Left lung (tissue), 10 donors: Measurements from ENCODE around the gene COMMD3. TPM values are rescaled to one million over a fixed set of nuclear protein-coding genes. Genes with fewer than 3 reads are reported as not detected.
A peak's percentile ranks its signal among the peaks of the same experiment; 100 is the strongest.

Experiments used
- ATAC-seq: fragments of 200-7000 bp; cut with Tn5 transposase; one replicate; pipeline ENCODE4 v1.9.1; 2020; ENCODE audit warnings: moderate library complexity
- DNase-seq, 4 donors: peaks; one replicate each; pipeline ENCODE4 v3.0.0-alpha.2; 2013 to 2020
- H3K27ac ChIP-seq, 2 donors: fragments of 200-600 bp; sonication (generic) in 1 of 2; one replicate each; pipeline versions ENCODE4 v1.5.0 to v1.8.0; 2020 to 2021
- H3K27me3 ChIP-seq, 2 donors: fragments of 200-600 bp; sonication (generic) in 1 of 2; one replicate each; pipeline versions ENCODE4 v1.5.0 to v1.8.0; 2020 to 2021
- H3K36me3 ChIP-seq, 2 donors: fragments of 200-600 bp; sonication (generic) in 1 of 2; one replicate each; pipeline versions ENCODE4 v1.5.0 to v1.8.0; 2020 to 2021
- H3K4me1 ChIP-seq, 2 donors: fragments of 200-600 bp; one replicate each; pipeline ENCODE4 v1.8.0; 2021
- H3K4me3 ChIP-seq, 2 donors: fragments of 200-600 bp; sonication (generic) in 1 of 2; one replicate each; pipeline versions ENCODE4 v1.5.0 to v1.8.0; 2020 to 2021; ENCODE audit warnings: mild to moderate bottlenecking in 1 of 2
- H3K9me3 ChIP-seq, 2 donors: fragments of 200-600 bp; sonication (generic) in 1 of 2; one replicate each; pipeline versions ENCODE4 v1.5.0 to v1.8.0; 2020 to 2021
- intact Hi-C, 2 donors: fragments of 100-400 bp; cut with DNase I; formaldehyde crosslinking; loops; one replicate each; pipeline versions ENCODE4 v1.11.2 to v1.14.2; 2022
- polyA plus RNA-seq, 6 donors: library from polyadenylated mRNA; unstranded; fragments of 120-200 nt; gene quantifications; one replicate each; pipeline ENCODE4 v1.2.1, GENCODE V29; 2013; ENCODE audit not compliant: insufficient read length in 6 of 6
- total RNA-seq, 2 donors: library from RNA; stranded (reverse); fragmentation: NEBNext Ultra II Directional; extraction: Animal tissue kit (Norgen Biotek cat#: 25700); gene quantifications; one replicate each; pipeline ENCODE4 v1.2.1, GENCODE V29; 2021
- TF ChIP-seq, protein P1 (sequence below), 2 donors: fragments of 200-600 bp; sonication (generic) in 1 of 2; IDR thresholded peaks; one replicate each; pipeline versions ENCODE4 v1.5.0 to v1.8.0; 2021; ENCODE audit warnings: antibody characterized with exemption in 2 of 2
- donor health status: DM: no; HTN: yes; CAD: no.
- donor health status: DM: no; HTN: no; CAD: no.

The COMMD3 gene
- total and polyA plus RNA-seq, 8 donors, result 54.3 to 88.7 (median 70.8) TPM

DNA sequence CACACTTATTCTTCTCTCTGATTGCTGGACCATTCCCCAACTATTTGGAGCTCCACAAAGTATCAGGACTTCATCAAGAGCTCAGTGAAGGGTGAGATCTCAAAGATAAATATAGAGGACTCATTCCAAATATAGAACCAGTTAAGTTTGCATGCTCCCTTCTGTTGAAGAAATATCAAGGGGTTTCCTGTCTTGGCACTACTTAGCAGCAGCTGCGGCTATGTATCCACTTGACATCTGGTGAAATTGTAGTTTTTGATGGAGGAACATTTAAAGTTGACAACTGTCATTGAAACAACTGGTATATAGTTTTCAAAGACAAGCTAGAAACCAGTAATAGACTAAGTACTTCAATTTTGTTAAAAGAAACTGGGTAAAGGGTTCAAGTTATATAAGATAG, 28.1 kb downstream of the COMMD3 start:
- H3K36me3 ChIP-seq, result no peaks in the 10 kb centered on the region
- H3K9me3 ChIP-seq, result no peaks in the 10 kb centered on the region
- no peak for ATAC-seq
- DNase-seq, result no peak
- intact Hi-C loops, result no loop called here
- peaks cover 86 to 91% of the 10 kb centered on the region in 2 donors for H3K27me3 ChIP-seq
- H3K27ac ChIP-seq, result no peak overlapping the region
- TF ChIP-seq, protein P1, sequence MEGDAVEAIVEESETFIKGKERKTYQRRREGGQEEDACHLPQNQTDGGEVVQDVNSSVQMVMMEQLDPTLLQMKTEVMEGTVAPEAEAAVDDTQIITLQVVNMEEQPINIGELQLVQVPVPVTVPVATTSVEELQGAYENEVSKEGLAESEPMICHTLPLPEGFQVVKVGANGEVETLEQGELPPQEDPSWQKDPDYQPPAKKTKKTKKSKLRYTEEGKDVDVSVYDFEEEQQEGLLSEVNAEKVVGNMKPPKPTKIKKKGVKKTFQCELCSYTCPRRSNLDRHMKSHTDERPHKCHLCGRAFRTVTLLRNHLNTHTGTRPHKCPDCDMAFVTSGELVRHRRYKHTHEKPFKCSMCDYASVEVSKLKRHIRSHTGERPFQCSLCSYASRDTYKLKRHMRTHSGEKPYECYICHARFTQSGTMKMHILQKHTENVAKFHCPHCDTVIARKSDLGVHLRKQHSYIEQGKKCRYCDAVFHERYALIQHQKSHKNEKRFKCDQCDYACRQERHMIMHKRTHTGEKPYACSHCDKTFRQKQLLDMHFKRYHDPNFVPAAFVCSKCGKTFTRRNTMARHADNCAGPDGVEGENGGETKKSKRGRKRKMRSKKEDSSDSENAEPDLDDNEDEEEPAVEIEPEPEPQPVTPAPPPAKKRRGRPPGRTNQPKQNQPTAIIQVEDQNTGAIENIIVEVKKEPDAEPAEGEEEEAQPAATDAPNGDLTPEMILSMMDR (IDR thresholded peaks at IDR 0.05), result no peak
- peaks cover 7 to 25% of the 10 kb centered on the region in 2 donors for H3K4me1 ChIP-seq
- H3K4me3 ChIP-seq, result no peak overlapping the region

DNA sequence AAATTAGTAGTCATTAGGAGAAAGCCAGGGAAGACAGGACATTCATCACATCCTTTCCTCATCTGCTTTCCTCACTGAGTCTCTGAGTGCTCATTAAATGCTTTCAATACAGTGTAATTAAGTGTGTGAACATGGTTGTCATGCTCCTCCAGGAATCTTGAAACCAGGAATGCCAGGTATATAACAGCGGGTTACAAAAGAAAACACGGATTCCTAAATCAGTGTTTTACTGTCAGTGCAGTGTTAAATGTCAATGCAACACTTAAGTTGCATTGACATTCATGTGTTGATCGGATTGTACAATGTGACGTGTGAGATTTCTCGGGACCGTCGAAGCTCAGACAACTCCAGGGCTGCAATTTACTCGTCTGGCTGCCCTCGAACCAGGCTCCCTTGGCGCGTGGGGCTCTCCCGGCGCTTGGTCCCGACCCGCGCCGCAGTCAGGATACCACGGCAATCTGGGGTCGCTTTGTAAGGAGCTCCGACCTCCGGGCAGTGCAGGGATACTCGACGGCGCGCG, 28.7 kb downstream of the COMMD3 start:
- TF ChIP-seq, protein P1 (IDR thresholded peaks at IDR 0.05), result no peak
- Histone ChIP-seq H3K4me1 (peaks cover 4 to 21% of the 10 kb centered on the region in 2 donors), H3K27me3 (peaks cover 82 to 91% of the 10 kb centered on the region in 2 donors), H3K4me3 (peak overlapping the region in 1 of 2 donors; percentile 34), H3K9me3 (no peaks in the 10 kb centered on the region), H3K27ac (no peak overlapping the region), H3K36me3 (no peaks in the 10 kb centered on the region)
- DNase-seq, result no peak
- intact Hi-C loops, result no loop called here
- ATAC-seq, result no peak

DNA sequence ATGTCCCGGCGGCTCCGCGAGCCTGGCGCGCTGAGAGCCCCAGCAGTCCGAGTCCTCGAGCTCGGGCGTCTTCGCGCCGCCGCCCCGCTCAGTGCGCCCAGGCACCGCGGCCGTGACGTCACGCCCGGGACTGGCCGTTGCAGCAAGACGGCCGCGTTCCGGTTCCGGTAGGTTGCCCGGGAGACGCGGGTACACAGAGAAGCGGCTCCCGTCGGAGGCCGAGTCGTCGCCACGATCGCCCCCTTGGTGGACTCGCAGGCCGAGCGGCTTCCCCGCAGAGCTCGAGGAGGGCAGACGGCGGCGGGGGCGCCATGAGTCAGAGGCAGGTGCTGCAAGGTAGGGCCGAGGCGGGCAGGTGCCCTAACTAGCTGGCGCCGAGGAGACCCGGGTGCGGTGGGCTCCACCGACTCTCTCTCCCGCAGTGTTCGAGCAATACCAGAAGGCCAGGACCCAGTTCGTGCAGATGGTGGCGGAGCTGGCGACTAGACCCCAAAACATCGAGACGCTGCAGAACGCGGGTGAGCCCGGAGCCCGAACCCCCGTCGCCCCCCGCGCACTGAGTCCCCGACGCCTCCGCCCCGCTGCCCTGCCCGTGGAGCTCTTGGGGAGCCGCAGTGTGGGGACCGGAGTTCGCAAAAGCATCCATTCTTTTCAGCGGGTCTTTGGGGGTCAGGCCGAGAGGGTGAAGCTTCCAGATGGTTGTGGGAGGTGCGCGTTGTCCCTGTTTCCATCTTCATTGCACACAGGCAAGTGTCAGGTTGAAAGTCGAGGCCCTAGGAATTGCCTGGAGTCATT, 29.3 kb downstream of the COMMD3 start, which contains the start of gene SPAG6:
Gene SPAG6, plus strand, starts transcription at position 196 of the 795 bp plus-strand sequence. Its CDS starts 116 bp downstream, at position 312.
- intact Hi-C loops, result no loop called here
- ATAC-seq, result no peak
- Histone ChIP-seq H3K27ac (no peak within 1 kb of the TSS), H3K9me3 (no peaks in the 10 kb centered on the region), H3K36me3 (no peaks in the 10 kb centered on the region), H3K27me3 (peaks cover 82 to 91% of the 10 kb centered on the region in 2 donors), H3K4me3 (peak within 1 kb of the TSS in 1 of 2 donors; percentile 34), H3K4me1 (peaks cover 2 to 18% of the 10 kb centered on the region in 2 donors)
- TF ChIP-seq, protein P1 (IDR thresholded peaks at IDR 0.05), result no peak
- peak in 3 of 4 donors; percentile 65 to 94 (median 66) for DNase-seq

DNA sequence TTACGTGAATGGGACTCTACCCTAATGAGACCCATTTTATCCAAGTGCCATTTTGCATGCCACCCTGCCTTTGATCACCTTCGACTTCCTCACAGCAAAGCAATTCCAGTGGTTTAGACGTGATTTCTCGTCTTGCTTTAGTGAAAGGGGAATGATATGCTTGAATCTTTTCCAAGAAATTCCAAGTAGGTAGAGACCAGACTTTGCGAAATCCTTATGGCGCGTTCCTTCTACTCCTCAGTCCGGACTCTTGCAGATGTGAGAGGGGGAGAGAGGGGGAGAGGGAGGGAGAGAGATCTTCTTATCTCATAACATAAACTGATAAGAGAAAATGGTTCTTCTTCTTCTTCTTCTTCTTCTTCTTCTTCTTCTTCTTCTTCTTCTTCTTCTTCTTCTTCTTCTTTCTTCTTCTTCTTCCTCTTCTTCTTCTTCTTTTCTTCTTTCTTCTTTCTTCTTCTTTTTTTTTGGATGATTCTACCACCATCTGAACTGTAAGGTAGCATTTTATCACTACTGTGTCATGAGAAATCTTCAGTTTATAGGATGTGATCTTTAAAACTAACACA, 30.0 kb downstream of the COMMD3 start:
- no peaks in the 10 kb centered on the region for H3K36me3 ChIP-seq
- no peak for ATAC-seq
- H3K27ac ChIP-seq, result no peak overlapping the region
- H3K4me1 ChIP-seq, result peaks cover 1 to 15% of the 10 kb centered on the region in 2 donors
- H3K9me3 ChIP-seq, result no peaks in the 10 kb centered on the region
- DNase-seq, result no peak
- TF ChIP-seq, protein P1 (IDR thresholded peaks at IDR 0.05), result no peak
- H3K27me3 ChIP-seq, result peaks cover 81 to 87% of the 10 kb centered on the region in 2 donors
- no peak overlapping the region for H3K4me3 ChIP-seq
- intact Hi-C loops, result no loop called here

DNA sequence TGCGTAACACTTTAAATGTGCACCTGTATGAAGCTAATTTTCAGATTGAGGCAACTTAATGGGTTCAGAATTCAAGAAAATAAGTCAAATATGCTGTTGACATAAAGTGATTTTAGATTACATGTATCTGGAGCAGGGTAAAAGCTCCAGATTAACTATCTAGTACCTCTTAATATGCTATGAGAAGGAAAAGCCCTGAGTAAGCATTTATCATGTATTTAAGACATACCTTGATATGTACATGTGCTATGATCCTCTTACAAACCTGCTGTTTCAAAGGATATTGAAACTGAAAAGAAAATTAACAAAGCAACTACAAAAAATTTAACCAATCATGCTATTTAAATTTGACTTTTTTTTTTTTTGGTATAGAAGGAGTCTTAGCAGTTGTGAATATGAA, 33.6 kb downstream of the COMMD3 start:
- H3K36me3 ChIP-seq, result no peaks in the 10 kb centered on the region
- ATAC-seq (no peak), DNase-seq (no peak)
- intact Hi-C loops, result no loop called here
- H3K4me3 ChIP-seq, result no peak overlapping the region
- peaks cover 45 to 51% of the 10 kb centered on the region in 2 donors for H3K27me3 ChIP-seq
- TF ChIP-seq, protein P1 (IDR thresholded peaks at IDR 0.05), result no peak
- H3K9me3 ChIP-seq, result no peaks in the 10 kb centered on the region
- H3K27ac ChIP-seq, result no peak overlapping the region
- H3K4me1 ChIP-seq, result peaks cover 0 to 7% of the 10 kb centered on the region in 2 donors
